ENCODE measurements around the gene OSTF1. TPM values are rescaled to one million over a fixed set of nuclear protein-coding genes. Genes with fewer than 3 reads are reported as not detected.

Gene OSTF1
- total and polyA plus RNA-seq, 10 of the 15 experiments (the other 5 are each of a cell fraction or from before 2014, with no cell fraction given), result 36.2 to 82.4 (median 46.9) TPM

- ChIA-PET CTCF (interaction anchor here (1.7 kb wide), 1 partner anchor 13 kb away, joined by 5 read pairs; the partner anchor contains the start of gene CARNMT1), SMC1A (ENCODE audit: uncharacterized antibody, unreplicated experiment) (interaction anchor here (1.4 kb wide), 1 partner anchor 13 kb away, joined by 3 read pairs; the partner anchor contains the start of gene CARNMT1)
- no peaks in the 10 kb centered on the region for H4K20me1 ChIP-seq (ENCODE audit: control insufficient read depth, insufficient read depth)
- TF ChIP-seq JUNB (IDR thresholded peaks at IDR 0.05), result no peak
- no peak for TF ChIP-seq TAF1 (IDR thresholded peaks at IDR 0.05; ENCODE audit: borderline replicate concordance, low read depth, low read length)
- no peak for TF ChIP-seq PML (IDR thresholded peaks at IDR 0.05; ENCODE audit: low read length)
- TF ChIP-seq, protein P1, sequence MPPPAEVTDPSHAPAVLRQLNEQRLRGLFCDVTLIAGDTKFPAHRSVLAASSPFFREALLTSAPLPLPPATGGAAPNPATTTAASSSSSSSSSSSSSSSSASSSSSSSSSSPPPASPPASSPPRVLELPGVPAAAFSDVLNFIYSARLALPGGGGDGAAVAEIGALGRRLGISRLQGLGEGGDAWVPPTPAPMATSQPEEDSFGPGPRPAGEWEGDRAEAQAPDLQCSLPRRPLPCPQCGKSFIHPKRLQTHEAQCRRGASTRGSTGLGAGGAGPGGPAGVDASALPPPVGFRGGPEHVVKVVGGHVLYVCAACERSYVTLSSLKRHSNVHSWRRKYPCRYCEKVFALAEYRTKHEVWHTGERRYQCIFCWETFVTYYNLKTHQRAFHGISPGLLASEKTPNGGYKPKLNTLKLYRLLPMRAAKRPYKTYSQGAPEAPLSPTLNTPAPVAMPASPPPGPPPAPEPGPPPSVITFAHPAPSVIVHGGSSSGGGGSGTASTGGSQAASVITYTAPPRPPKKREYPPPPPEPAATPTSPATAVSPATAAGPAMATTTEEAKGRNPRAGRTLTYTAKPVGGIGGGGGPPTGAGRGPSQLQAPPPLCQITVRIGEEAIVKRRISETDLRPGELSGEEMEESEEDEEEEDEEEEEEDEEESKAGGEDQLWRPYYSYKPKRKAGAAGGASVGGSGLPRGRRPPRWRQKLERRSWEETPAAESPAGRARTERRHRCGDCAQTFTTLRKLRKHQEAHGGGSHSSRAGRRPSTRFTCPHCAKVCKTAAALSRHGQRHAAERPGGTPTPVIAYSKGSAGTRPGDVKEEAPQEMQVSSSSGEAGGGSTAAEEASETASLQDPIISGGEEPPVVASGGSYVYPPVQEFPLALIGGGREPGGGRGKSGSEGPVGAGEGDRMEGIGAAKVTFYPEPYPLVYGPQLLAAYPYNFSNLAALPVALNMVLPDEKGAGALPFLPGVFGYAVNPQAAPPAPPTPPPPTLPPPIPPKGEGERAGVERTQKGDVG (CRISPR knock-in tag; IDR thresholded peaks at IDR 0.05), result no peak
- TF ChIP-seq KDM1A (IDR thresholded peaks at IDR 0.05; ENCODE audit: borderline replicate concordance), result no peak
- TF ChIP-seq, protein P2, sequence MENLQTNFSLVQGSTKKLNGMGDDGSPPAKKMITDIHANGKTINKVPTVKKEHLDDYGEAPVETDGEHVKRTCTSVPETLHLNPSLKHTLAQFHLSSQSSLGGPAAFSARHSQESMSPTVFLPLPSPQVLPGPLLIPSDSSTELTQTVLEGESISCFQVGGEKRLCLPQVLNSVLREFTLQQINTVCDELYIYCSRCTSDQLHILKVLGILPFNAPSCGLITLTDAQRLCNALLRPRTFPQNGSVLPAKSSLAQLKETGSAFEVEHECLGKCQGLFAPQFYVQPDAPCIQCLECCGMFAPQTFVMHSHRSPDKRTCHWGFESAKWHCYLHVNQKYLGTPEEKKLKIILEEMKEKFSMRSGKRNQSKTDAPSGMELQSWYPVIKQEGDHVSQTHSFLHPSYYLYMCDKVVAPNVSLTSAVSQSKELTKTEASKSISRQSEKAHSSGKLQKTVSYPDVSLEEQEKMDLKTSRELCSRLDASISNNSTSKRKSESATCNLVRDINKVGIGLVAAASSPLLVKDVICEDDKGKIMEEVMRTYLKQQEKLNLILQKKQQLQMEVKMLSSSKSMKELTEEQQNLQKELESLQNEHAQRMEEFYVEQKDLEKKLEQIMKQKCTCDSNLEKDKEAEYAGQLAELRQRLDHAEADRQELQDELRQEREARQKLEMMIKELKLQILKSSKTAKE (IDR thresholded peaks at IDR 0.05; ENCODE audit: low read depth, poor library complexity, severe bottlenecking), result no peak
- TF ChIP-seq JUND (IDR thresholded peaks at IDR 0.05; ENCODE audit: low read depth, low read length), result no peak
- no peak for TF ChIP-seq IRF3 (IDR thresholded peaks at IDR 0.05)
- TF ChIP-seq, protein P3, sequence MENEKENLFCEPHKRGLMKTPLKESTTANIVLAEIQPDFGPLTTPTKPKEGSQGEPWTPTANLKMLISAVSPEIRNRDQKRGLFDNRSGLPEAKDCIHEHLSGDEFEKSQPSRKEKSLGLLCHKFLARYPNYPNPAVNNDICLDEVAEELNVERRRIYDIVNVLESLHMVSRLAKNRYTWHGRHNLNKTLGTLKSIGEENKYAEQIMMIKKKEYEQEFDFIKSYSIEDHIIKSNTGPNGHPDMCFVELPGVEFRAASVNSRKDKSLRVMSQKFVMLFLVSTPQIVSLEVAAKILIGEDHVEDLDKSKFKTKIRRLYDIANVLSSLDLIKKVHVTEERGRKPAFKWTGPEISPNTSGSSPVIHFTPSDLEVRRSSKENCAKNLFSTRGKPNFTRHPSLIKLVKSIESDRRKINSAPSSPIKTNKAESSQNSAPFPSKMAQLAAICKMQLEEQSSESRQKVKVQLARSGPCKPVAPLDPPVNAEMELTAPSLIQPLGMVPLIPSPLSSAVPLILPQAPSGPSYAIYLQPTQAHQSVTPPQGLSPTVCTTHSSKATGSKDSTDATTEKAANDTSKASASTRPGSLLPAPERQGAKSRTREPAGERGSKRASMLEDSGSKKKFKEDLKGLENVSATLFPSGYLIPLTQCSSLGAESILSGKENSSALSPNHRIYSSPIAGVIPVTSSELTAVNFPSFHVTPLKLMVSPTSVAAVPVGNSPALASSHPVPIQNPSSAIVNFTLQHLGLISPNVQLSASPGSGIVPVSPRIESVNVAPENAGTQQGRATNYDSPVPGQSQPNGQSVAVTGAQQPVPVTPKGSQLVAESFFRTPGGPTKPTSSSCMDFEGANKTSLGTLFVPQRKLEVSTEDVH (IDR thresholded peaks at IDR 0.05; ENCODE audit: low read depth, partially characterized antibody), result no peak
- TF ChIP-seq, protein P4, sequence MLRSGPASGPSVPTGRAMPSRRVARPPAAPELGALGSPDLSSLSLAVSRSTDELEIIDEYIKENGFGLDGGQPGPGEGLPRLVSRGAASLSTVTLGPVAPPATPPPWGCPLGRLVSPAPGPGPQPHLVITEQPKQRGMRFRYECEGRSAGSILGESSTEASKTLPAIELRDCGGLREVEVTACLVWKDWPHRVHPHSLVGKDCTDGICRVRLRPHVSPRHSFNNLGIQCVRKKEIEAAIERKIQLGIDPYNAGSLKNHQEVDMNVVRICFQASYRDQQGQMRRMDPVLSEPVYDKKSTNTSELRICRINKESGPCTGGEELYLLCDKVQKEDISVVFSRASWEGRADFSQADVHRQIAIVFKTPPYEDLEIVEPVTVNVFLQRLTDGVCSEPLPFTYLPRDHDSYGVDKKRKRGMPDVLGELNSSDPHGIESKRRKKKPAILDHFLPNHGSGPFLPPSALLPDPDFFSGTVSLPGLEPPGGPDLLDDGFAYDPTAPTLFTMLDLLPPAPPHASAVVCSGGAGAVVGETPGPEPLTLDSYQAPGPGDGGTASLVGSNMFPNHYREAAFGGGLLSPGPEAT (IDR thresholded peaks at IDR 0.05; ENCODE audit: low read depth), result no peak
- TF ChIP-seq CBX3 (IDR thresholded peaks at IDR 0.05; ENCODE audit: borderline replicate concordance, low read depth), result no peak
- TF ChIP-seq HDAC6 (IDR thresholded peaks at IDR 0.05; ENCODE audit: unreplicated experiment), result no peak
- TF ChIP-seq DPF2 (IDR thresholded peaks at IDR 0.05), result no peak
- TF ChIP-seq RUNX3 (IDR thresholded peaks at IDR 0.05; ENCODE audit: low read length), result no peak
Observed at GRCh38 chr9:75041041-75041440, 47.3 kb upstream of the OSTF1 start.

More at GRCh38 chr9:75041041-75041440, 47.3 kb upstream of the OSTF1 start:
- 0% methylated on average over 1 of the region's 1 CpG for WGBS (ENCODE audit: insufficient coverage, insufficient replicate concordance, low lambda C conversion rate, missing lambda C conversion rate)
- no peak overlapping the region for H3K9ac ChIP-seq (ENCODE audit: control insufficient read depth, insufficient read depth, low read length)
- intact Hi-C loops (cut with micrococcal nuclease; ENCODE audit: unreplicated experiment) (no loop called here), in situ Hi-C loops (cut with MboI) (no loop called here)
- no peak overlapping the region for H3K4me2 ChIP-seq (ENCODE audit: control insufficient read depth, insufficient read depth)
- H3K27ac ChIP-seq (ENCODE audit: control insufficient read depth, insufficient read depth), result no peak overlapping the region
- H3K9me3 ChIP-seq (replicated peaks; ENCODE audit: control insufficient read depth, insufficient read depth, low read length), result no peaks in the 10 kb centered on the region
- FAIRE-seq, result no peak
- RAD21 ChIA-PET (ENCODE audit: unreplicated experiment), result no interaction called here
- no peaks in the 10 kb centered on the region for H3K27me3 ChIP-seq (replicated peaks in 1 of 2; ENCODE audit: control insufficient read depth in 2 of 2, insufficient read depth in 2 of 2, low read length in 1 of 2)
- no peaks in the 10 kb centered on the region for H3K36me3 ChIP-seq (ENCODE audit: control insufficient read depth in 2 of 2, insufficient read depth in 2 of 2, low read length in 1 of 2)
- BruUV-seq (replicated peaks), result no TSS peak
- DNase-seq (ENCODE audit: low read depth, low spot score), result no peak
- ATAC-seq, result no peak
- POLR2A ChIA-PET, result interaction anchor here (0.6 kb wide), 1 partner anchor 70 kb away, joined by 3 read pairs; no protein-coding TSS in a partner anchor
- no peak overlapping the region for H3K4me3 ChIP-seq
- no peaks in the 10 kb centered on the region for H3K4me1 ChIP-seq (ENCODE audit: control insufficient read depth, insufficient read depth, low read length)
- no peak overlapping the region for H2AFZ ChIP-seq (ENCODE audit: control insufficient read depth, low read depth, low read length)
- H3K79me2 ChIP-seq (ENCODE audit: control insufficient read depth, insufficient read depth, low read length), result no peaks in the 10 kb centered on the region

Measured in GM12878 (cell line).